ENCODE results near the gene RAD51B.

RAD51B gene

DNA sequence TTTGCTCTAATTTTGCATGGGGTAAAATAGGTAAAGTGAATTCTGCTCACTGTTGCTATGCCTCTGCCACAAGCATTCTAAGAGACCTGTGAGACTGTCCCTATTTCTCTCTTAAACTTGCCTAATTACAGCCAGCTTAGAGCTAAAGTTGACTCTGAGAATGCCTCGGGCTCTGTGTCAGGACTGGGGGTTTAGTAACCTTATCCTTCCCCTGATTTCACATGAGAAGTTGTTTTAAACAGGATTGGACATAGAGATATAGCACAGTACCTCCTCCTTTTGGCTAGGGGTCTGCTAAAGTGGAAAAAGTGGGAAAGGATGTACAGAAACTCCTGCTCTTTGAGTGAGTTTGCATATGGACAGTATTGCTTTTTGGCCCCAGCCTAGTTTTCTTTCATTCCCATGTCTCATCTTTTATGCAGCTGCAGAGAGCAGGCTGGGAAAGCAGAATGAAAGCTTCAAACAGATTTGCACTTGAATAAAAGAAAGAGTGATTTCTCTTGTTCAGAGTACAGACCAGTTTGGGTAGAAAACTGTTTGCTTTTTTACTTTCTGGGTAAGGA lies 122.0 kb downstream of the RAD51B start:
- no peak for TF ChIP-seq CTCF (IDR thresholded peaks at IDR 0.05)

DNA sequence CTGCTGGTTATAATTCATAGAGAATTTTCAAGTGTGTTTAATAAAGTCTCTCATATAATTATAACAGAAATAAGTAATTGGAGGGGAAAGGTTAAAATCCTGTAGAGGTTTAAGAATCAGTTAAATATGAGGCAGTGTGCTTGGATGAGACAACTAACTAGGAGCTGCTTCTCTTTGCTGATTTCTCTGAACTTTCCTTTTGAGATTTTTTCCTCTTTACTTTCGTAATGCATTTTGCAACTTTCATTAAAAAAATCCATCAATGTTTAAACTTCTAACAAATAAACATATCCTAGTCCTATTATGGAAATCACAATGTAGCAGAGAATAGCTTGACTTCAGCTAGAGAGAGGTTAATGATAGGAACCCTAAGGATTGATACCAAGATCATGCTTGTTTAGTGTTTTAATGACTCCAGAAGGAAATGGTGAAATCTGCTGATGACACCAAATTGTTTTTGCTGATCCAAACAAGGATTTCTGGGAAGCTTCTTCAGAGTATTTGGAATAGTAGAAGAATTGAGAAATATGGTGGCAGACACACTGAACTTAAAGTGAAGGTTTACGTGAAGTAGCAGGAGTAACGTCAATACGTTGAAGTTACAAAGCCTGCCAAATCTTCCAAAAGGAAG lies 122.6 kb downstream of the RAD51B start:
- TF ChIP-seq CTCF (IDR thresholded peaks at IDR 0.05), result no peak

GRCh38 chr14:67943947-67944346 lies 124.4 kb downstream of the RAD51B start:
- peak; percentile 77 for TF ChIP-seq CTCF (IDR thresholded peaks at IDR 0.05)

GRCh38 chr14:67944605-67945004 lies 125.0 kb downstream of the RAD51B start:
- no peak for TF ChIP-seq CTCF (IDR thresholded peaks at IDR 0.05)

- no peak for TF ChIP-seq CTCF (IDR thresholded peaks at IDR 0.05)
These were observed 130.2 kb downstream of the RAD51B start for GRCh38 chr14:67949771-67950170.

DNA sequence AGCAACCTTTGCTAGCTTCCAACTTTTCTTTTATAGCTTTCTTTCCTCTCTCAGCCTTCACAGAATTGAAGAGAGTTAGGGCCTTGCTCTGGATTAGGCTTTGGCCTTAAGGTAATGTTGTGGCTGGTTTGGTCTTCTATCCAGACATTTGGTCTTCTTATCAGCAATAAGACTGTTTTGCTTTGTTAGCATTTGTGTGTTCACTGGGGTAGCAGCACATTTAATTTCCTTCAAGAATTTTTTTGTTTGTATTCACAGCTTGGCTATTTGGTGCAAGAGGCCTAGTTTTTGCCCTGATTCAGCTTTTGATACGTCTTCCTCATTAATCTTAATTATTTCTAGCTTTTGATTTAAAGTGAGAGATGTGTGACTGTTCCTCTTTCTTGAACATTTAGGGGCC lies 130.8 kb downstream of the RAD51B start:
- TF ChIP-seq CTCF (IDR thresholded peaks at IDR 0.05), result no peak

- no peak for TF ChIP-seq CTCF (IDR thresholded peaks at IDR 0.05)
These were observed 132.1 kb downstream of the RAD51B start for GRCh38 chr14:67951529-67952135.
